NCI-H1105 treated with DMSO at 0.1 percent for 48 hours (cell line): Measurements from ENCODE around the gene MRNIP.

Experiments used
- DNase-seq: peaks from one replicate; lab custom pipeline; 2025; lab: John Stamatoyannopoulos, UW

The MRNIP gene

DNA sequence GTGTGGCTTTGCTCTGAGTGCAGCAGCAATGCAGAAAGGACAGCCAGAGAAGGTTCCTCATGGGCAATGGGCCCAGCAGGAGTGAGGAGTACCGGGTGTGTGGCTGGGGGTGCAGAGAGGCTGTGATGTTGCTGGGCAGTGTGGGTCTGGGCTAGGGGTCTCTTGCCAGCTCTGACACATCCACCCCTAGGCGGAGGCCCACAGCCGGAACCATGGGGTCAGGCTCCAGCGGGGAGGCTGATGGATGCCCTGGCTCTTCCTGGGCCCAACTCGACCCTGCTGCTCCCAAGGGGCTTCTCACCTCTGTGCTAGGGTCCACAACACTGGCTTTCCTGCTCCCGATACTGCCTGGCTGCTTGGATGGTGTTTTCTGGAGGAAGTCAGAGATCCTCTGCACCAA lies 29.2 kb upstream of the MRNIP start:
- DNase-seq = no peak

DNA sequence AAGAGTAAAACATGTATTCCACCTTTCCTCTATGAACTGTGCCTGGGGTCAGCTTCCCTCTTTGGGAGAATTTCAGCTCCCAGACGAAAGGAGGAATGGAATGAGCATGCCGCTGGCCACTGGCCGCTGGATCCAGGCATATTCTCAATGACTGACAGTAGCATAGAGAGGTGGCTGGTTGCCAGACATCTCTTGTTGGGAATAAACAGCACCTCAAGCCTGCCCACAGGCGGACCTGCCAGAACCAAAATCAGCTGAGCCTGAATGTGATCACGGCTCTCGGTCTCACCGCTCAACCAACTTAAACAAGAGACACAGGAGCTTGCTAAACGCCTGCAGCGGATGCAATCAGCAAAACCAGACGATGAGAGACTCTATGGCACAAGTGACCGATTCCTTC lies 28.5 kb upstream of the MRNIP start:
- no peak for DNase-seq

DNA sequence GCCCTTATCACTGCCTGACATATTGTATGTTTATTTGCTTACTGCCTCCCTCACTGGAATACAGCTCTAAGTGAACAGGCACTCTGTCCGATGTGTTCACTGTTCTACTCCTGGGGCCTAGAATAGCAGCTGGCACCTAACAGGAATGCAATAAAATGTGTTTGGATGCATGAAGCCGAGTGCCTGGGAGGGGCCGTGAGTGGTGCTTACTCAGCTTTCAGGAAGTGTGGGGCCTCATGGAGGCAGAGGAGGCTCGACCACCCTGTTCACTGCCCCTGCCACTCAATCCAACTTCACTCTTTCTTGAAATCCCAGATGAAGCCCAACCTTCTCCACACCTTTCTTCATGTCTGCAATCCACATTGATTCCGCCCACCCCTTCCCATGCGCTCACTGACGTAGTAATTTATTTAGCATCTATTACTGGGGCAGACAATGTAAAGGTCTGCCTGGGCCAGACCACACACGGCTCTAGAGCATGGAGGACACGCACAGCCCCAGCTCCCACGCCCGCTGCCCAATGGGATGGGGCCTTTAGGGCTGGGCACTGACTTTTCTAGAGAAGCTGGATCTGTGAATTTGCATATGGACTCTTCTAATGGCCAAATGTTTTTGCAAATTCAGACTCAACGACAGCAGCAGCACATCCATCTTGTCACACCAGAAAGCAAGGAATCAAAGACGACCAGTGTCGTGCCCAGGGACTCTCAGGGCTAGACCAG lies 27.7 kb upstream of the MRNIP start:
- DNase-seq = no peak

DNA sequence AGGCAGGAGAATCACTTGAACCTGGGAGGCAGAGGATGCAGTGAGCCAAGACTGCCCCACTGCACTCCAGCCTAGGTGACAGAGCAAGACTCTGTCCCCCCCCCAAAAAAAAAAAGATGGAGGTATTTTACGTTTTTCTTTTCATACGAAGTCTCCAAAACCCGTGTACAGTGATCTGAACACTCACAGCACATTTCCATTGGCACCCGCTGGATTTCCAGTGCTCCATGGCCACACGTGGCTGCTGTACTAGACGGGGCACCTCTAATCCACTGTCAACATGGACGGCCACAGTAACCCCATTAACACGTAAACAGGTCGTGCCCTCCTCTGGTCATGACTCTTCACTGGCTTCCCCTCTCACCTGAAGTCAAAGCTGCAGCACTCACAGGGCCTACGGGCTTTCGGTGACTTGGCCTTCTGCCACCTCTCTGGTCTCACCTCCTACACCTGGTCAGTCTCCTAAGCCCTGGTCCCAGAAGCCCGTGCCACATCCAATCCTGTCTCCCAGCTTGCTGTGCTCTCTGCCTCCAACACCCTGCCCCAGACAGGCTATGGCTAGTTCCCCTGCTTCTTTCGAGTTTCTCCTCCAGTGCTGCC lies 27.0 kb upstream of the MRNIP start:
- DNase-seq = no peak

GRCh38 chr5:179883163-179883562 lies 24.5 kb upstream of the MRNIP start:
- DNase-seq = no peak

DNA sequence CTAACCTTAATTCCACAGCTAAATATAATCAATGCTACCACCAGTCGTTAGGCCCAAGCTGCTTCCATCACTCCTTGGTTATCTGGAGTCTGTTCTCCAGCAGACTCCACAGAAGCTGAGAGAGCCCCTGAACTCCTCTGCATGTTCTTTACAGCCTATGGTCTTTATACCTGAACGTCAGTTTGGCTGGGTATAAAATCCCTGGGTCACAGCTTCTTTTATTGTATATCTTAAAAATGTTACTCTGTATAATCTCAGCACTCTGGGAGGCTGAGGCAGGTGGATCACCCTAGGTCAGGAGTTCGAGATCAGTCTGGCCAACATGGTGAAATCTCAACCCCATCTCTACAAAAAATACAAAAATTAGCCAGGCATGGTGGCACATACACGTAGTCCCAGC lies 23.7 kb upstream of the MRNIP start:
- DNase-seq = no peak

DNA sequence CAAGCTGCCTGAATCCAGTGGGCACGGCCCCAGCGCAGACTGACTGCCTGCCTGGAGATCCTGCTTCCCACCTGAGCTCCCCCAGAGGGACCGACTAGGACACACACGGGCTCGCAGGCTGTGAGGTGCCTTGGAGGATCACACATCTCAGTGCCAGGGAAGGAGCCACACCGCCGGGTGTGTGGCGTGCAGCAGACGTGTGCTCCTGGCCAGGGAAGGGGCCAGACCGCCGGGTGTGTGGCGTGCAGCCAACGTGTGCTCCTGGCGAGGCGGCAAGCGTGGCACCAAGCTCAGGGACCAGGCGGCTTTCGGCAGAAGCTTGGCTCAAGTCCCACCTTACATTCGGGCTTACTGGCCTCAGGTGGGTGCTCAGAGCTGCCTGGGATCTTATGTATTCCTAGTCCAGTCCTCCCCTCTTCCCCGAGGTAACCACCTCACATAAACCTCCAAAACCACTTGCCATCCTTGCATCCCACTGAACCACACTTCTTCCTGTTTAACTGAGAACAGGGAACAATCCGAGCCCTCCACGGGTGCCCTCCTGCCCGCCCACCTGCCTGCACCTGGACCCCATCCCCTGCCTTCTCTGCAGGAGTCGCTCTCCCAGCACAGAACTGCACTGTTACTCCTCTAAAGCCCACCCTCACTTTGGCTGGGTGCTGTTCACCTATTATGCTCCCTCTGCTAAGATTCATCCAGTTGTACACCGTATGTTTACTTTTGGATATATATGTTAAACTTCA lies 22.4 kb upstream of the MRNIP start:
- DNase-seq = no peak

DNA sequence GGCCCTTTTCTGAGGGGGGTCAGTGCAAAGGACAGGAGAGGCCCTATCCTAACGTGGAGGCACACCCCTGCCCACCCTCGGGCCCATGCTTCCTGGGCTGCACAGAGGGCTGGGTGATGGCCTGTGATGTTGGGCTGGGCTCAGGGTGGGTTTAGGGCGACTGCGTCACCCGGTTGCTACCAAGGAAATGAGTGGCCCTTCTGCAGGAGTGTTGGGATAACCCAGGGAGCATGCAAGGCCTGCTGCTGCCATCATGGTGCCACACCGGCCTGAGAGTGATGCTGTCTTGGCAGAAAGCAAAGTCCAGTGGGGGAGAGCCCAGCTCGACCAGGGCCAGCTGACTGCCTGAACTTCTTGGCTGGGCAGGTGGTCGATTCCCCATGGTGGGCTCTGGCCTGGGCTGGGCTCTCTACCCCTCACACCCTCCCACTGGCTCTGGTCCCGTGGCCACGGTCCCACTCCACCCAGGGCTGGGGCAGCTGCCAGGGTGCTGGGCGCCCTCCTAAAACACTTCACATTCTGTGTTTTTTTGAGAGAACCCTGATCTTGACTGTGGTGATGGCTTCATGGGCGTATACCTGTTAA lies 21.5 kb upstream of the MRNIP start:
- no peak for DNase-seq

DNA sequence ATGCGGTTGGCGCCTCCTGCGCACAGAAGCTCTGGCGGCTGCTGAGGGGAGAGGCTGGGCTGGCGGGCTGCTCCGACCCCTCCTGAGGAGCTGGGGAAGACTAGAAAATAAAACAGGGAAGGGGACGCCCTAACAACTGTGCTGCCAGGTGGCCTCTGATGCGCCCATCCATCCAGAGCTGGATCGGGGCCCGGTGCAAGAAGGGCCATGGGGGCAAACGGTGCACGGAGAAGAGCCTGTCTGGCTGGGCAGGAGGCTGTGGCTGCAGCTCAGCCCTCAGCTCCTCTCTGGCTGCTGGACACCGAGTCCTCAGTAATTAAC lies 21.0 kb upstream of the MRNIP start:
- no peak for DNase-seq

DNA sequence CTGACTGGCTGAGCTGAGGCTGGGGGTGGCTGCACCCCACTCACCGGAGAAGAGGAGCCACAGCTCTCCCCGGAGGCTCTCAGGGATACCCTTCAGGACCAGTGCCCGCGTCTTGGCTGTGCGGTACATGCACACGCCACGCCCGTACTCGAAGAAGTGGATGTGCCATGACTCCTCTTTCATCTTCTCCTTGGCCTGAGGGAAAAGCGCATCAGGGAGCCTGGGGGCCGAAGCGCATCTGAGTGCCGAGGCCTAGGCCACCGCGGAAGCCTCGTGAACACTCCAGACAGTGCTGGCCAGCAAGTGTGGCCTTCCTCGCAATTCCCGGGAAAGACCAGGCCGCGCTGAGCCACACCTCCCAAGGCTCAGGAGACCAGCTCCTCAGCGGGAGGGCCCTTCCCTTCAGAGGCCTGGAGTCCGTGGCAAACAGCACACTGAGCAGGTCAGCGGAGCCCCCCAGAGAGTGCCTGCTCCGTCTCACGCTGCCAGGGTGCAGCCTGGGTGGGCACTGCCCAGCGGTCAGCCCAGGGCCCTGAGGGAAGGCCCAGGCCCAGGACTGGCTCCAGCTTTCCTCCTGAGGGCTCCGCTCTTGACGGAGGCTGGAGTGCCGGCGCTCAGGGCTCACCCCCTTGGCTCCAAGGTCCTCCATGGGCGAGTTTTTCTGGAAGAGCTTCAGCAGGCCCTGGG lies 20.5 kb upstream of the MRNIP start:
- DNase-seq = no peak

- DNase-seq = no peak
Measured at GRCh38 chr5:179878222-179879002, 19.8 kb upstream of the MRNIP start.

DNA sequence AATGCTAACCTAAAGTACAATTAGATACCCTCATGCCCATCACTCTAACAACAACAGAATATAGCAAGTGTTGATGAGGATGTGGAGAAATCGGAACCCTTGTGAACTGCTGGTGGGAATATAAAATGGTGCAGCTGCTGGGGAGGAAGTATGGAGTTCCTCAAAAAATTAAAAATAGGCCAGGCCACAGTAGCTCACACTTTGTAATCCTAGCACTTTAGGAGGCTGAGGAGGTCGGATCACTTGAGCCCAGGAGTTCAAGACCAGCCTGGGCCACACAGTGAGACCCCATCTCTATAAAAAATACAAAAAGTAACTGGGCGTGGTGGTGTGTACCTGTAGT lies 18.0 kb upstream of the MRNIP start:
- no peak for DNase-seq

DNA sequence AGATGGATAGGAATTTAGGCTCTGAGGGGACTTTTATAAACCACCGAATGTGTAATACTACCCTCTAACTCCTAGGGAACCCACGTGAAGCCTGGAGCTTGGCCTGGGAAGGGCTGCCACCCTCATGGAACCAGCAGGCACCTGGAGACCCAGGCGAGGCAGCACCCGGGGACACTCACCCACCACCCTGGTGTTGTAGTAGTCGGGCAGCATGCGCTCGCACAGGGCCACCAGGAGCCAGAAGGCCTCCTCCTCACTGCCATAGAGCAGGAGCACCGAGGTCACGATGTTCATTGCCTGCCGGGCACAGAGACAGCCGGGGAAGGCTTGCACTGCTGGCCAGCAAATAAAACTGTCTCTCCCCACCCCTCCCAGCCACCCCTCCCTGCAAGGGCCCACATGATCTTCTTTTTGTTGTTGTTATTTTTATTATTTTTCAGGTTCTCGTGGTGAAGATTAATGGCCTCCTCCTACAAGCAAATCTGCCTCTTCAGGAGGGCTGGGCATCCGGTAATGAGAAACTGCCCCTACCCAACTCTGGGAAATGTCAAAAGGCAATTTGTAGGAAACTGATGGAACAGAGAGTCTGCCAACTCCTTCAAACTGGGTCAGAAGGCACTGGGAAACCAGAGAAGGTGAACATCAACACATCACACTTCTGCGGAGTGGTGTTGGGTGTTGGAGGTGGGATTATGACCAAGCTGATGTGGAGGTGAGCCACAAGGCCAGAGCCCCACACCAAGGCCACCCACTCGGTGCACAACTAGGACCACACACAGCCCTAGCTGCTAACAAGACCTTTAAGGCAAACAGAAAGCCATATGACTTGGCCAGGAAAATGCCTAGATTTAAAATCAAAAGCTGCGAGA lies 17.4 kb upstream of the MRNIP start:
- no peak for DNase-seq

DNA sequence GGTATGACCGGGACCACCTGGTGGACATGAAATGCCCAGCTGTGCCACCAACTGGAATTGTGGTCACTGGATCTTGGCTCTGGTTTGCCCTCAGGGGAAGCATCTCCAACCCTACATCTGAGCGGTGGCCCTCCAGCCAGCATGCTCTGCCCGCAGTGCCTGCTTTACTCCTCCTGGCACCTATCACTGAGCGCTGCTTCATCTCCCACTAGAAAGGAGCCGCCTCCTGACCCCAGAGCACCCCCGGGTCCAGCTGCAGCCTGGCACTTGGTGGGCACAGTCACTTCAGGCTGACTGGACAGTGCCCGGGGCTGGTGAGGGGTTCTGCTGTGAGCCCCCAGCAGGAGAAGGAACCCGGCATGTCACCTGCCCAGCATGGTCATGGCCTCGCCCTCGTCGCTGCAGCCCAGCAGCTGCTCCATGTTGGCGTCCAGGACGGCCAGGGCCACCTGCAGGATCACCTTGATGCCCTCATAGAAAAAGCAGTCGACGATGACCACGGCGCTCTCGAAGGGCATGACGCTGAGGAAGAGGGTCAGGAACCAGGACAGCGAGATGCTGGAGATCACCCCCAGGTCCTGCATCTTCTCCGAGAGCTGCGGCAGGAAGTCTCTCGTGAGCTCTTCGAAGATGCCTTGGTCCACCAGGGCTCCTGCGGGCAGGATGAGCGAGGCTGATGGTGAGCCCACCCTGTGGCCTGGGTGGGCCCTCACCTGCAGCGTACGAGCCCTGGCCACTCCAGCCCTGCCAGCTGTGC lies 16.1 kb upstream of the MRNIP start:
- DNase-seq = no peak

DNA sequence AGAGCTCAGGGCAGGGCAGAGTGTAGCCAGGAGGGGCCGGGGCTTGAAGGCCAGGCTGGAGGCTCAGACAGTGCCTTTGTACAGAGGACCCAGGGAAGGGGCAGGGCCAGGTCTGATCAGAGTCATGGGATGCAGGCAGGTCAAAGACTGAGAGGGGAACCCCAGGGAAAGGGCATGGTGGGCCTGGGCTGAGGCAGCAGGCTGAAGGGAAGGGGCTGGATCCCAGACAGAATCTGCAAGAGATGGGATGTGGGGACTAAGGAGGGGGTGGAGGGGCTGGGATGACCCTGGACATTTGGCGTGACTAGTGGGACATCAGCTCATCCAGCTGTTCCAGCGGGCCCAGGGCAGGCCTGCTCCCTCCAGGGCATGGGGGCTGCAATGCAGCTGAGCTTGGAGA lies 15.5 kb upstream of the MRNIP start:
- no peak for DNase-seq

DNA sequence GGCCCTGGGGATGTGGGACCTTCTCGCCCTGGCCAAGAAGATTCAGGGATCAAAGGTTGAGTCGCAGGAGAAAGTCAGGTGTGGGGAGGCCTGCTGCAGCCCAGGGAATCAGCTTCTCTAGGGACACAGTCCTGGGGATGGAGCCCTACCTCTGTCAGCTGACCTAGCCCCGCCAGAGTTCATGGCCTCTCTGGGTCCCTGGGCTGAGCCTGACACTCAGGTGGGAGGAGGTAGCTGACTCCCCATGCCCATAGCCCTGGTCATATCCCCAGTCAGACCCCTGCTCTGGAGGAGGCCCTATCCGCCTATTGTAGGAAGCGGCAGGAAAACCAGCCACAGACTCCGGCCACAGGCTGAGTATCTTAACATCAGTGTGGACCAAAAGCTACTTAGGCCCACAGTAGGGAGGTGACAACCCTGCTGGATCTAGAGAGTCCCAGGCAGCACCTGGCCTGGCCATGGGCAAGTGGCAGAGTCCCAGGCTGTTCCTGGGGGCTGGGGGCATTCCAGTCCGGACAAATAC lies 15.0 kb upstream of the MRNIP start:
- no peak for DNase-seq

DNA sequence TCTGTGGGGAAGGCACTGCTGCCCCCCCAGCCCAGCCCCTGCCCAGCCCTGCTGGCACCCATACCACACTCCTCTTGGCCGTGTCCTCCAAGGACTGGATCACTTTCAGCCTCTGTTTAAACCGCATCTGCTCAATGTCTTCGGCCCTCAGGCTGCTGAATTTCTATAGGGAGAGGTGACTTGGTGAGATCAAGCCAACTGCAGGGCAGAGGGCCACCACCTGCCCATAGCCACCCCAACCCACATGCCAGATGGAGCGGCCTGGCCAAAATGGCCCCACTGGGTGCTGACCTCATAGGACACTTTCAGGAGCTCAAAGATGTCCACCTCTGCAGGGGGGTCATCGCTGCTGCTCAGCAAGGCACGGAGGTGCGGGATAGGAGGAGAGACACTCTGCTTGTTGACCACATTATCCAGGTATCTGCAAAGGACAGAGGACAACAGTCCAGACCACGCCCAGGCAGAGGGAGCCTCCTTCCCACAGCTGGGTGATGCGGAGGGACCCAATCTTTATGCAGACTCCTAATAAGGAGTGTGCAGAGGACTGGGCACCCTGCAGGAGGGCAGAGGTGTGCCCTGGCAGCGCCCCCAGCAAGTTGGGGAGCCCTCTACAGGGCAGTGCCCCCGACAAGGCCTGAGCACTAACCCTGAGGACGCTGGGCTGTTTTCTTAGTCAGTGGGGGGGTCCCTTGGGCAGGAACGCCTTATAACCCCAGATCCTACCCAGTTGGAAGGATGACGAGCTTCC lies 14.4 kb upstream of the MRNIP start:
- no peak for DNase-seq

DNA sequence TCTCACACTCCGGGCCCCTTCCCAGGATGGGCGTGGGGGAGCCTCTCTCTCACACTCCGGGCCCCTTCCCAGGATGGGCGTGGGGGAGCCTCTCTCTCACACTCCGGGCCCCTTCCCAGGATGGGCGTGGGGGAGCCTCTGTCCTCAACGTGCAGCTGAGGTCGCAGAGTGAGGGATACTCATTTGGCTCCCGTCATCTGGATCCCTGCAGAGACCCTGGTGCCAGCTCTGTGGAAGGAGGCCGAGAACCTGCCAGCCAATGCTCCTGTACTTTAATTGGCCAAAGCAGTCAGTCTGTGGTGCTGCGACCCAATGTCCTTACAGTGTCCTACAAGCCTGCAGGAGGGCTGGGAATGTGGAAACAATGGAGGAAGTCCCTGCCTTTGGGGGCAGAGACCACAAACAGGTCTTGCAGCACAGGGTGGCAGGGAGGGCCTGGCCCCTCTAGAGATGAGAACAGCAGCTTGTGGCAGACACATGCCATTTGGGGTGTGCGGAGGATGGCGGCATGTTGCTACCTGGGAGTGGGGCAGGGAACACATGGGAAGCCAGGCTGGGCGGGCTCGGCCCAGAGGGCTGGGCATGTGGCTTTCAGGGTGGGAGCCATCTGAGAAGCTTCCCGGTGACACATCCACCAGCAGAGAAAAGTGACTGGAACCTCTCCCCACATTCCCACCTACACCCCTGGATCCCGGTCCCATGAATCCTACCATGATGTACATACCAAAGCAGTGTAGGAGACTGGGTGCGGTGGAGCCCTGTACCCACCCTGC lies 13.6 kb upstream of the MRNIP start:
- no peak for DNase-seq
